NOMO-1 treated with DMSO at 0.1 percent for 48 hours (cell line): Measurements from ENCODE around the gene CTDSP2.
A peak's percentile ranks its signal among the peaks of the same experiment; 100 is the strongest.
"Not testable (repeated sequence)": the region's sequence is repeated elsewhere in the genome, so short reads cannot be mapped to it uniquely, and the experiment has no call there.

ENCODE experiments used
- DNase-seq: peaks from one replicate; lab custom pipeline; 2025; ENCODE audit not compliant: unreplicated experiment; lab: John Stamatoyannopoulos, UW

The CTDSP2 gene, protein sequence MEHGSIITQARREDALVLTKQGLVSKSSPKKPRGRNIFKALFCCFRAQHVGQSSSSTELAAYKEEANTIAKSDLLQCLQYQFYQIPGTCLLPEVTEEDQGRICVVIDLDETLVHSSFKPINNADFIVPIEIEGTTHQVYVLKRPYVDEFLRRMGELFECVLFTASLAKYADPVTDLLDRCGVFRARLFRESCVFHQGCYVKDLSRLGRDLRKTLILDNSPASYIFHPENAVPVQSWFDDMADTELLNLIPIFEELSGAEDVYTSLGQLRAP

GRCh38 chr12:57846577-57847319 lies at the start of gene CTDSP2:
Gene CTDSP2 (minus strand): TSS chr12:57846729. CDS start chr12:57846435, 294 bp downstream.
- peak; percentile 86 for DNase-seq

GRCh38 chr12:57896115-57896433 lies 49.5 kb upstream of the CTDSP2 start:
- DNase-seq, result no peak

DNA sequence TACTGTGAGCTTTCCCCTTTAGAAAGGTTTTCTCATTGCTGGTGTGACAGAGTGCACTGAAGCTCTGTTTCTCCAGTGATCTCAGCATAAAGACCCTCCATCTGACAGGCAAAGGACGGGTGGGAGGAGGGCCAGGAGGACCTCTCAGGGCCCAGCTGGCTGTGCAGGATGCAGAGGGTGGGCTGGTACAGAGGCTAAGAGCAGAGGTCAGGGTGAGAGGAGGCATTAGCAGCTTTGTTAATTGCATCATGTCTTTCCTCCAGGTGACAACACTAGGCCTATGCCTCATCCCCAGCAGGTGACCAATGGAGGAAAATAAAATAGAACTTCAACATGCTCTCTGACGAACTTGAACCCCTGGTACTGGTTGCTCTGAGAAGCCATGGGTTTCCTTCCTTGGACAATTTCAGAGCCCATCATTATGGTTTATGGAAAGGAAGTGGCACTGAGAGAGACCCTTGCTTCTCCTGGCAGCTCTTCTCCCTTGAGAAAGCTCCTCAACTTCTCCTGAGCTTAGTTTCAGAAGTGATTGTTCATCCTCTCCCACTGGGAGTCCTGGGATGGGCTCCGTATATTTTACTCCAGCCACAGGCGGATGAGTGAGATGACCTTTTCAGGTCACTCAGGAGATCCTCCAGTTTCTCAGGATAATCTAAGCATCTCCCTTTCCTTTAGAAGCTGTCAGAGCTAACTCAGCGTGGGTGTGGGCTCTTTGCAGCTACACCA lies 49.0 kb upstream of the CTDSP2 start:
- DNase-seq, result no peak

GRCh38 chr12:57894399-57895292 lies 48.1 kb upstream of the CTDSP2 start:
- no peak for DNase-seq

DNA sequence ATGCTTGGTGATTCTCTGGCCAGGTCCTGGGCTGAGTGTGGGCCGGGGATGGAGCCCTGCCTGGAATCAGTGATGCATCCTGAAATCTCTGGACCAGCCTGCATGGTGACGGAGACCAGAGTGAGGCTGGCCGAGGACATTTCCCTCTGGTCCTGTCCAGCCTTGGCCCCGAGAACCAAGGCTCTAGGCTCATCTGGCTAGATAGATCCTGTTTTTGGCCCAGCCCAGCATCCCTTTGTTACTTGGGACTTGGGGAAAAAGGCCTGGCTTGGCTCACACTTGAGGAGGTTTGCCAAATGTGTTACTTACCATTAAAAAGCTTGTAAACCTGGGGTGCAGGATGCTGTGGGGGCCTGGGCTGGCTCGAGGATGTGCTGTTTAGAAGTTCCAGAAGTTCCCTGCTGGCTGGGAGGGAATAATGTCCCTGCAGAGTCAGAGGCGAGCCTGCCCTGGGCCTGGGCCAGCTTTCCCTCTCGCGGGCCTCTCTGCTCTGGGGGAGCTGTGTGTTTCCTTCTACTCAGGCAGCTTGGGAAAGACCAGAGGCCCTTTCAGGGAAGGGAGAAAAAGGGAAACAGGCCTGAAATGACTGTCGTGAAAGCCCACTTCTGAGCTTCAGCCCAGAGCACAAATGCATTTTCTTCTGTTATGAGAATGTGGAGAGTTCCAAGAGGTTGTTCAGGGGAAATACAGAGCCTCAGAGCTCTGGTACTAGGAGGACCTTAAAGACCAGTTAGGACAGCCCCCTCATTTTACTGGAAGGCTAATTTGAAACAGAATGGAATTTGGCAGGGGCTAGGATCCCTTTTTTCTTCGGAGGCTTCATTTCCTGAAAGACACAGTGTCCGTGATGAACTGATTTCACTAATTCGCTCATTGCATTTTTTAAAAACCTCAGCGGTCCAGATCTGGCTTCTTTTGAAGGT lies 47.2 kb upstream of the CTDSP2 start:
- peak; percentile 69 for DNase-seq

- no peak for DNase-seq
Measured at GRCh38 chr12:57892232-57892972, 45.9 kb upstream of the CTDSP2 start.

DNA sequence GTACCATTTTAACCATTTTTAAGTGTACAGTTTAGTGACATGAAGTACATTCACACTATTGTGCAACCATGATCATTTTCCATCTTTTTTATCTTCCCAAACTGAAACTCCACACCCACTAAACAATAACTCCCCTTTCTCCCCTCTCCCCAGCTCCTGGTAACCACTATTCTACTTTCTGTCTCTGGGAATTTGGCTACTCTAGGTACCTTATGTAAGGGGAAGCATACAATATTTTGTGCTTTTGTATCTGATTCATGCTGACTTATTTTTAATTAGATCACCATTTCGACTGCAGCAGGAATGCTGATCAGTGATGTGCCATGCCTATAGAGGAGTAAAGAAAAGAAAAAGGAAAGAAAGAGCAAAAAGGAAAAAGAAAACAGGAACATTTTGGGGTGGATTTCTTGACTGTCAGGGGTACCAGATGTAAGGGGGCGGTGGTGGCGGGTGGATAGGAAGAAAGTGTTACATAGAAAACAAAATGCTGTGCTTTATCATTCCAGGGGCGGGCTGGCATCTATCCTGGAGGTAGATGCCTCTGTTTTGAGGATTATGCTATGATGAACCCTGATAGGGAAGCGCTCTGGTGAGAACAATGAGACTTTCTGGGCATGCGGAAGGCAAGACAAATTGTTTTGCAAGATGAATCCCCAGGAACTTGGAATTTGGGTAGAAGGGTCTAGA lies 45.2 kb upstream of the CTDSP2 start:
- DNase-seq, result no peak

DNA sequence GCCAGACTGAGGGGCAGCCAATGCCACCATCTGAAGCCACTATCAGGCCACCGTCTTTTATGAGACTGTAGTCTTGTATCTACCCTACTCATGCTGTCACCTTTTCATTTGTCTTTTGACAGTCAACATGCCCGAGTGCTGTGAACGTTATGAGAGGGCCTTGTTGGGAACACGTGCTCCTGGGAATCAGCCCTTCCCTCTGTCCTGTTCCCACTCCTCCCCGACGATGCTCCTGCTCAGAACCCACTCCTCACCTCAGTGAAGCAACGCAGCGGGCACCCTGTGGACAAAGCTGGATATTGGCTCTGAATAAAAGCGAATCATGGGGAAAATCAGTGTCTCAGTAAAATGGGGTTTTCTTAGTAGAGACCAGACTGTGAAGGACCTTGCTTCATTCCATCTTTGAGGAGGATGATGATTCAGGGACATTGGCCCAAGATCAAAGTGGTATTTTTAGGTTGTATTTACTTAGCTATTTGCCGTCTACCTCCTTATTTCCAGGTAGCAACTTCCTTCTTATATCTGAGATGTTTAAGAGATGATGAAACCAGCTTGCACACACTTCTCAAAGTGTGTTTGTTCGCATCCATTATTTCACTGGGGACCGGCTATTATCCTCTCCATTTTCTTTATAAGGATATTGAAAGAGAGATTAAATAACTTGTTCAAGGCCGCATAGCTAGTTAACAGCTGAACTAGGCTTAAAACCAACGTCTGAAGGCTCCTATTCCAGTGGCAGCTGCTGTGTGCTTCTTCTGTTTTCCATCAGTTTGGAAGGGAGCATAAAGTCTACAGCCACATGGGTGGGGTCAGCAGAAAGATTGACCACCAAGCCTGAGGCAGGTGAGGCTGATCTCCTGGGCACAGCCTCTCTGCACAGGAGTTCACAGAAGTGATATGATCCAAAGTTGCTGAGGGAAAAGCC lies 43.9 kb upstream of the CTDSP2 start:
- no peak for DNase-seq

- DNase-seq, result no peak
Measured at GRCh38 chr12:57889500-57889989, 43.0 kb upstream of the CTDSP2 start.

- DNase-seq, result no peak
Measured at GRCh38 chr12:57888409-57889157, 42.1 kb upstream of the CTDSP2 start.

DNA sequence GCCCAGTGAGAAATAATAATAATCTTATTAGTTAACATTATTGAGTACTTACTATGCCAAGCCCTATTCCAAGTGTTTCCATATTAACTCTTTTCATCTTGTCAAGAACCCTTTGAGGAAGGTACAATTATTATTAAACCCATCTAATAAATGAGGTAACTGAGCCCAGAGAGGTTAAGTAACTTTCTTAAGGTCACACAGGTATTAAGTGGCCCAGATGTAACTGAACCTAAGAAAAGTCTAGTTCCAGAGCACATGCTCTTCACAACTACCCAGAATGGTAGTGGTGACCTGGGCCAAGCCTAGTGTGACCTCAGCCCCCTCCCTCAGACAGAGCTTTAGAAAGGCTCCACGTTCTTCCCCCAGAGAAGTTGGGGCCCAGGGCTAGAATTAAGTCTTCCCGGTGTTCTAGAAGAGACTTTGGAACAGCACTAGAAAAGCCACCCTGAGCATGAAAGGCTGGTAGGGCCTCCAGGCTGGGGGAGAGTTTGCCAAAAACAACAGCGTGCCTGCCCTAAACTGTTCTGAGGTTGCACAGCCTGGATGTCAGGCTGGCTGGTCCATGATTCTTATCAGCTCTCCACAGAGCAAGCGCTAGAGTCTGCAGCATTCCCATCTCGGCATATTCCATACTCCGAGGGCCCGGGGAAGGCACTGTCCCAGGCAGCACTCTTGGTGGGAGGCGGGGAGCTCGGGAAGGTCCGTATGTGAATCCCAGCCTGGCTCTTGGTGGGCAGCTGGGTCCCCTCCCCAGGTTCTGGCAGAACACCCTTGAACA lies 41.3 kb upstream of the CTDSP2 start:
- DNase-seq, result no peak

DNA sequence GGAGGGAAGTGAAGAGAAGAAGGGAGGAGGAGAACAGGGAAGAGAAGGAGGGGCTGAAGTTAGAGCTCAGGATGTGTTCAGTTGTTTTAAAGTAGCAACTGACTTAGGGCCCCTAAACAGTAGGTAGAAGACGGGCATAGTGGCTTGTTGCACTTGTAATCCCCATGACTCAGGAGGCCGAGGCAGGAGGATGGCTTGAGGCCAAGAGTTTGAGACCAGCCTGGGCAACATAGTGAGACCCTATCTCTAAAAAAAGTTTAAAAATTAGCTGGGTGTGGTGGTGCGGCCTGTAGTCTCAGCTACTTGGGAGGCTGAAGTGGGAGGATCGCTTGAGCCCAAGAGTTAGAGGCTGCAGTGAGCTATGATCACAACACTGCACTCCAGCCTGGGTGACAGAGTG lies 40.4 kb upstream of the CTDSP2 start:
- not testable (repeated sequence) for DNase-seq

DNA sequence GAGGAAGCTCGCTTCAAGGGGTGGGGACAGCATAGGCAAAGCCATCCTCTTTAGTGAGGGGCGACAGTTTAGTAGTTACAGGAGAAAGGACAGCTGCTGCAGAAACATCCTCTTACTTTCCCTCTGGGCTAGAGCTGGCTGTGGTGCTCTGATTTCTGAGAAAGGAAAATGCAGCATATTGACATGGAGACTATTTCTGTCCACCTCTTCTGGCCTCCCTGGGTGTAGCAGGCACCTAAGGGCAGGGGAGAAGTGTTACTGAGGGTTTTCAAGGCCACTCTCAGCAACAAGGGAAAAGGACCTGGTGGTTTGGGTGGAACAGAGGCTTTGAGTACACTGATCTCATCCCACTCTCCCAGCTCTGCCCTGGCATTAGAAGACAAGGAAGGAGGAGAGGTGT lies 40.0 kb upstream of the CTDSP2 start:
- no peak for DNase-seq

GRCh38 chr12:57885207-57885606 lies 38.7 kb upstream of the CTDSP2 start:
- DNase-seq, result no peak

DNA sequence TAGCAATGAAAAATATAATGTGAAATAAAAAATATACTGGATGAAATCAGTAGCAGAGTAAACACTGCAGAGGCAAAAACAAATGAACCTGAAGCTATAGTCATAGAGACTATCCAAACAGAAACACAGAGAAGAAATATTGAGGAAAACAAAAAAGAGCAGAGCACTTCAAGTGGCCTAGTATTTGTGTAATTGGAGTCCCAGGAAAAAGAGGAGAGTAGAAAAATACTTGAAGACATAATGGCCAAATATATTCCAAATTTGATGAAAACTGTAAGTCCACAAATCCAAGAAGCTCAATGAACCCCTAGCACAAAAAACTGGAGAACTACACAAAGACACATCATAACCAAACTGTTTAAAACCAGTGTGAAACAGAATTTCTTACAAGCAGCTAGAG lies 37.2 kb upstream of the CTDSP2 start:
- no peak for DNase-seq

- DNase-seq, result no peak
Measured at GRCh38 chr12:57883057-57883456, 36.5 kb upstream of the CTDSP2 start.
